ENCODE data around the gene KRT83.

GRCh38 chr12:52317468-52318052 is 3.6 kb downstream of the KRT83 start:
- no peak for TF ChIP-seq EZH2 (IDR thresholded peaks at IDR 0.05; ENCODE audit: borderline replicate concordance, low read depth, low read length, poor library complexity, severe bottlenecking)
- TF ChIP-seq, protein P1, sequence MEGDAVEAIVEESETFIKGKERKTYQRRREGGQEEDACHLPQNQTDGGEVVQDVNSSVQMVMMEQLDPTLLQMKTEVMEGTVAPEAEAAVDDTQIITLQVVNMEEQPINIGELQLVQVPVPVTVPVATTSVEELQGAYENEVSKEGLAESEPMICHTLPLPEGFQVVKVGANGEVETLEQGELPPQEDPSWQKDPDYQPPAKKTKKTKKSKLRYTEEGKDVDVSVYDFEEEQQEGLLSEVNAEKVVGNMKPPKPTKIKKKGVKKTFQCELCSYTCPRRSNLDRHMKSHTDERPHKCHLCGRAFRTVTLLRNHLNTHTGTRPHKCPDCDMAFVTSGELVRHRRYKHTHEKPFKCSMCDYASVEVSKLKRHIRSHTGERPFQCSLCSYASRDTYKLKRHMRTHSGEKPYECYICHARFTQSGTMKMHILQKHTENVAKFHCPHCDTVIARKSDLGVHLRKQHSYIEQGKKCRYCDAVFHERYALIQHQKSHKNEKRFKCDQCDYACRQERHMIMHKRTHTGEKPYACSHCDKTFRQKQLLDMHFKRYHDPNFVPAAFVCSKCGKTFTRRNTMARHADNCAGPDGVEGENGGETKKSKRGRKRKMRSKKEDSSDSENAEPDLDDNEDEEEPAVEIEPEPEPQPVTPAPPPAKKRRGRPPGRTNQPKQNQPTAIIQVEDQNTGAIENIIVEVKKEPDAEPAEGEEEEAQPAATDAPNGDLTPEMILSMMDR (conservative IDR thresholded peaks at IDR 0.05; ENCODE audit: low read depth, low read length) = no peak

Data from A673 (cell line).